HCT116 (cell line): Measurements from ENCODE around the gene ACVR1. TPM values are rescaled to one million over a fixed set of nuclear protein-coding genes. Genes with fewer than 3 reads are reported as not detected.

Source experiments
- ATAC-seq: fragments of 200-7000 bp; cut with Tn5 transposase; 2 replicates; pipeline ENCODE4 v1.9.1; 2020; ENCODE audit warnings: mild to moderate bottlenecking, moderate library complexity
- BruUV-seq: library from RNA; stranded (reverse); fragments of 400-500 nt; replicated peaks from 2 replicates; lab custom pipeline; 2021; lab: Mats Ljungman, UMichigan
- CTCF ChIA-PET: fragments of 300-600 bp; sonication (Branson Sonifier 250); formaldehyde crosslinking; loops from one replicate; lab custom pipeline; 2021; ENCODE audit warnings: antibody characterized with exemption; lab: Charles Lee
- POLR2A ChIA-PET: fragments of 300-600, 350-600 bp; sonication (Branson Sonifier 250); formaldehyde crosslinking; loops from one replicate; lab custom pipeline; 2021; ENCODE audit warnings: antibody characterized with exemption; lab: Charles Lee
- RAD21 ChIA-PET, 2 experiments: fragments of 300-600 bp; sonication (Branson Sonifier 250); formaldehyde crosslinking; loops; one replicate each; lab custom pipeline; 2023; ENCODE audit warnings: low total read pairs in 2 of 2; ENCODE audit not compliant: uncharacterized antibody in 2 of 2, unreplicated experiment in 2 of 2, low non-redundant PET in 1 of 2; lab: Charles Lee
- DNase-seq: peaks from one replicate; pipeline ENCODE4 v3.0.0-alpha.2; 2010; ENCODE audit warnings: low read depth, low spot score
- H2AFZ ChIP-seq: fragments of 200-600 bp; shearing (Covaris generic), sonication (generic); 2 replicates; pipeline ENCODE4 v1.6.1; 2017; ENCODE audit warnings: low read depth, mixed run types, mixed read lengths, antibody characterized with exemption, low read length; ENCODE audit not compliant: poor library complexity, severe bottlenecking
- H3K27ac ChIP-seq: 2 replicates; pipeline ENCODE4 v1.5.1; 2012; ENCODE audit warnings: low read depth, low read length
- H3K27me3 ChIP-seq: fragments of 200-600 bp; sonication (generic); 2 replicates; pipeline ENCODE4 v1.6.1; 2016; ENCODE audit warnings: mixed run types, low read length, mixed read lengths; ENCODE audit not compliant: insufficient read depth
- H3K36me3 ChIP-seq, 2 experiments: fragments of 200-500 bp in 1 of 2; fragments of 200-600 bp in 1 of 2; sonication (Bioruptor generic) in 1 of 2; sonication (generic) in 1 of 2; 2 replicates each; pipeline versions ENCODE4 v1.5.1 to v1.6.1; 2014 to 2016; ENCODE audit warnings: low read length in 2 of 2, inconsistent platforms in 1 of 2, mixed read lengths in 1 of 2, mixed run types in 1 of 2; ENCODE audit not compliant: insufficient read depth in 2 of 2, control insufficient read depth in 1 of 2
- H3K4me1 ChIP-seq, 2 experiments: fragments of 200-600 bp in 1 of 2; sonication (generic) in 1 of 2; 2 replicates each; pipeline versions ENCODE4 v1.5.1 to v1.6.1; 2012 to 2017; ENCODE audit warnings: low read length in 2 of 2, inconsistent platforms in 1 of 2, mild to moderate bottlenecking in 1 of 2, mixed read lengths in 1 of 2, mixed run types in 1 of 2, moderate library complexity in 1 of 2; ENCODE audit not compliant: insufficient read depth in 2 of 2, control insufficient read depth in 1 of 2
- H3K4me2 ChIP-seq: fragments of 200-600 bp; sonication (generic); 2 replicates; pipeline ENCODE4 v1.6.1; 2017; ENCODE audit warnings: mixed run types, low read length, mixed read lengths
- H3K4me3 ChIP-seq, 2 experiments: fragments of 200-600 bp in 1 of 2; sonication (generic) in 1 of 2; replicated peaks in 1 of 2; 2 replicates each; pipeline ENCODE4 v1.5.1; 2011 to 2016; ENCODE audit warnings: low read length in 2 of 2, control low read depth in 1 of 2, low read depth in 1 of 2, mild to moderate bottlenecking in 1 of 2, mixed read lengths in 1 of 2, mixed run types in 1 of 2
- H3K79me2 ChIP-seq: fragments of 200-600 bp; sonication (generic); 2 replicates; pipeline ENCODE4 v1.6.1; 2017; ENCODE audit warnings: mild to moderate bottlenecking, mixed run types, low read length, moderate library complexity, mixed read lengths; ENCODE audit not compliant: insufficient read depth
- H3K9ac ChIP-seq: fragments of 200-600 bp; sonication (generic); 2 replicates; pipeline ENCODE4 v1.6.1; 2016; ENCODE audit warnings: low read length, mixed read lengths
- H3K9me2 ChIP-seq: fragments of 200-600 bp; sonication (generic), shearing (Covaris generic); 2 replicates; pipeline ENCODE4 v1.6.1; 2017; ENCODE audit warnings: mixed run types, mild to moderate bottlenecking, moderate library complexity; ENCODE audit not compliant: insufficient read depth
- H3K9me3 ChIP-seq, 2 experiments: fragments of 200-500 bp in 1 of 2; fragments of 200-600 bp in 1 of 2; sonication (Bioruptor generic) in 1 of 2; sonication (generic) in 1 of 2; 2 replicates each; pipeline ENCODE4 v1.6.1; 2014 to 2017; ENCODE audit warnings: low read length in 2 of 2, mixed read lengths in 2 of 2, inconsistent platforms in 1 of 2, low read depth in 1 of 2, mild to moderate bottlenecking in 1 of 2, mixed run types in 1 of 2, moderate library complexity in 1 of 2; ENCODE audit not compliant: control insufficient read depth in 1 of 2, insufficient read depth in 1 of 2
- H4K20me1 ChIP-seq: fragments of 200-600 bp; sonication (generic), shearing (Covaris generic); 2 replicates; pipeline ENCODE4 v1.6.1; 2017; ENCODE audit warnings: mixed run types, mild to moderate bottlenecking, moderate library complexity; ENCODE audit not compliant: insufficient read depth
- CBX3 ChIP-seq: IDR thresholded peaks from 2 replicates; pipeline ENCODE4 v1.6.1; 2012; ENCODE audit warnings: low read depth
- CEBPB ChIP-seq: IDR thresholded peaks from 2 replicates; pipeline ENCODE4 v1.6.1; 2012; ENCODE audit warnings: low read depth
- EGR1 ChIP-seq: IDR thresholded peaks from 2 replicates; pipeline ENCODE4 v1.6.1; 2012; ENCODE audit warnings: low read depth
- EZH2phosphoT487 ChIP-seq: fragments of 200-600 bp; IDR thresholded peaks from 2 replicates; pipeline ENCODE4 v1.6.1; 2018; ENCODE audit warnings: antibody characterized with exemption, borderline replicate concordance
- JUND ChIP-seq: IDR thresholded peaks from 2 replicates; pipeline ENCODE4 v1.6.1; 2012
- POLR2AphosphoS5 ChIP-seq: IDR thresholded peaks from 2 replicates; pipeline ENCODE4 v1.6.1; 2011; ENCODE audit warnings: mild to moderate bottlenecking, low read depth, low read length, moderate library complexity
- RAD21 ChIP-seq: IDR thresholded peaks from 2 replicates; pipeline ENCODE4 v1.6.1; 2012; ENCODE audit warnings: low read depth, mild to moderate bottlenecking
- SIN3A ChIP-seq: IDR thresholded peaks from 2 replicates; pipeline ENCODE4 v1.6.1; 2012; ENCODE audit warnings: low read depth
- SP1 ChIP-seq: IDR thresholded peaks from 2 replicates; pipeline ENCODE4 v1.6.1; 2012; ENCODE audit warnings: low read depth
- SRF ChIP-seq: IDR thresholded peaks from 2 replicates; pipeline ENCODE4 v1.6.1; 2012; ENCODE audit warnings: low read depth
- TCF7L2 ChIP-seq: IDR thresholded peaks from 2 replicates; pipeline ENCODE4 v1.7.0; 2011; ENCODE audit warnings: borderline replicate concordance, inconsistent platforms; ENCODE audit not compliant: insufficient read depth, insufficient read length; ENCODE audit errors: extremely low read depth
- YY1 ChIP-seq: IDR thresholded peaks from 2 replicates; pipeline ENCODE4 v1.6.1; 2011; ENCODE audit warnings: low read length, low read depth, moderate library complexity, mild to moderate bottlenecking; ENCODE audit not compliant: insufficient replicate concordance; ENCODE audit errors: extremely low read depth
- intact Hi-C: fragments of 100-400 bp; cut with micrococcal nuclease; formaldehyde crosslinking; loops from 2 replicates; pipeline ENCODE4 v1.10.0; 2022
- total RNA-seq: library from RNA; stranded (reverse); gene quantifications from one replicate; pipeline ENCODE4 v1.2.1, GENCODE V29; 2021; ENCODE audit not compliant: unreplicated experiment
- TF ChIP-seq, protein P1 (sequence below): IDR thresholded peaks from 2 replicates; pipeline ENCODE4 v1.6.1; 2012
- TF ChIP-seq, protein P2 (sequence below): IDR thresholded peaks from 2 replicates; pipeline ENCODE4 v1.6.1; 2012; ENCODE audit warnings: low read depth
- TF ChIP-seq, protein P3 (sequence below): IDR thresholded peaks from 2 replicates; pipeline ENCODE4 v1.6.1; 2011; ENCODE audit warnings: mild to moderate bottlenecking, low read length, moderate library complexity; ENCODE audit not compliant: insufficient replicate concordance; ENCODE audit errors: extremely low read depth

Gene ACVR1
- total RNA-seq, 1 experiment from 2014 or later: 16.9 TPM

DNA sequence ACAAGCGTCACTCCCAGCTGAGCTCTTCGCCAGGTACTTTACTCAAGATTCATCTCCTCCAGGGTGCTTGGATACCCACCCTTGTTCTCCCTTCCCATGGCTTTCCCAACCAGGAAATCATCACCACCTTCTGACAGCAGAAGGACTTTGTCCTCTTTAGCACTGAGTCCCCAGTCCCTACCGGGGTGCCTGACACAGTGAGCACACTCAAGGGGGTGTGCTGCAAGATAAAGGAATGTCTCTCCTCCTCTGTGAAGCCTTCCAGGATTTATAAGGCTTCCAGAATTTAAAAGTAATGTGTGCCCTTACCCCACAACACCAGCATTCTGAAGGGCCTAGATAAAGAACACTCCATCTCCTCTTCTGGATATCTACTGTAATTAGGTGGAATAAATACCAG, 39.6 kb downstream of the ACVR1 start:
- ATAC-seq (no peak), DNase-seq (no peak)
- Histone ChIP-seq H3K9ac (no peak overlapping the region), H3K9me2 (no peaks in the 10 kb centered on the region), H3K4me1 (peaks cover 47 to 50% of the 10 kb centered on the region in 2 experiments), H4K20me1 (no peaks in the 10 kb centered on the region), H3K27me3 (no peaks in the 10 kb centered on the region), H3K4me3 (no peak overlapping the region), H3K9me3 (no peaks in the 10 kb centered on the region), H3K4me2 (no peak overlapping the region), H3K27ac (no peak overlapping the region), H3K79me2 (no peaks in the 10 kb centered on the region), H2AFZ (no peak overlapping the region), H3K36me3 (no peaks in the 10 kb centered on the region)
- ChIA-PET CTCF (no interaction called here), POLR2A (no interaction called here), RAD21 (no interaction called here)
- TF ChIP-seq SP1 (no peak), POLR2AphosphoS5 (no peak), YY1 (no peak), EGR1 (no peak), TCF7L2 (no peak), SRF (no peak), RAD21 (no peak), JUND (no peak), CEBPB (no peak), CBX3 (no peak), SIN3A (no peak), EZH2phosphoT487 (no peak)
- TF ChIP-seq, protein P1, sequence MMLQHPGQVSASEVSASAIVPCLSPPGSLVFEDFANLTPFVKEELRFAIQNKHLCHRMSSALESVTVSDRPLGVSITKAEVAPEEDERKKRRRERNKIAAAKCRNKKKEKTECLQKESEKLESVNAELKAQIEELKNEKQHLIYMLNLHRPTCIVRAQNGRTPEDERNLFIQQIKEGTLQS: no peak
- TF ChIP-seq, protein P2, sequence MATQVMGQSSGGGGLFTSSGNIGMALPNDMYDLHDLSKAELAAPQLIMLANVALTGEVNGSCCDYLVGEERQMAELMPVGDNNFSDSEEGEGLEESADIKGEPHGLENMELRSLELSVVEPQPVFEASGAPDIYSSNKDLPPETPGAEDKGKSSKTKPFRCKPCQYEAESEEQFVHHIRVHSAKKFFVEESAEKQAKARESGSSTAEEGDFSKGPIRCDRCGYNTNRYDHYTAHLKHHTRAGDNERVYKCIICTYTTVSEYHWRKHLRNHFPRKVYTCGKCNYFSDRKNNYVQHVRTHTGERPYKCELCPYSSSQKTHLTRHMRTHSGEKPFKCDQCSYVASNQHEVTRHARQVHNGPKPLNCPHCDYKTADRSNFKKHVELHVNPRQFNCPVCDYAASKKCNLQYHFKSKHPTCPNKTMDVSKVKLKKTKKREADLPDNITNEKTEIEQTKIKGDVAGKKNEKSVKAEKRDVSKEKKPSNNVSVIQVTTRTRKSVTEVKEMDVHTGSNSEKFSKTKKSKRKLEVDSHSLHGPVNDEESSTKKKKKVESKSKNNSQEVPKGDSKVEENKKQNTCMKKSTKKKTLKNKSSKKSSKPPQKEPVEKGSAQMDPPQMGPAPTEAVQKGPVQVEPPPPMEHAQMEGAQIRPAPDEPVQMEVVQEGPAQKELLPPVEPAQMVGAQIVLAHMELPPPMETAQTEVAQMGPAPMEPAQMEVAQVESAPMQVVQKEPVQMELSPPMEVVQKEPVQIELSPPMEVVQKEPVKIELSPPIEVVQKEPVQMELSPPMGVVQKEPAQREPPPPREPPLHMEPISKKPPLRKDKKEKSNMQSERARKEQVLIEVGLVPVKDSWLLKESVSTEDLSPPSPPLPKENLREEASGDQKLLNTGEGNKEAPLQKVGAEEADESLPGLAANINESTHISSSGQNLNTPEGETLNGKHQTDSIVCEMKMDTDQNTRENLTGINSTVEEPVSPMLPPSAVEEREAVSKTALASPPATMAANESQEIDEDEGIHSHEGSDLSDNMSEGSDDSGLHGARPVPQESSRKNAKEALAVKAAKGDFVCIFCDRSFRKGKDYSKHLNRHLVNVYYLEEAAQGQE: no peak
- TF ChIP-seq, protein P3, sequence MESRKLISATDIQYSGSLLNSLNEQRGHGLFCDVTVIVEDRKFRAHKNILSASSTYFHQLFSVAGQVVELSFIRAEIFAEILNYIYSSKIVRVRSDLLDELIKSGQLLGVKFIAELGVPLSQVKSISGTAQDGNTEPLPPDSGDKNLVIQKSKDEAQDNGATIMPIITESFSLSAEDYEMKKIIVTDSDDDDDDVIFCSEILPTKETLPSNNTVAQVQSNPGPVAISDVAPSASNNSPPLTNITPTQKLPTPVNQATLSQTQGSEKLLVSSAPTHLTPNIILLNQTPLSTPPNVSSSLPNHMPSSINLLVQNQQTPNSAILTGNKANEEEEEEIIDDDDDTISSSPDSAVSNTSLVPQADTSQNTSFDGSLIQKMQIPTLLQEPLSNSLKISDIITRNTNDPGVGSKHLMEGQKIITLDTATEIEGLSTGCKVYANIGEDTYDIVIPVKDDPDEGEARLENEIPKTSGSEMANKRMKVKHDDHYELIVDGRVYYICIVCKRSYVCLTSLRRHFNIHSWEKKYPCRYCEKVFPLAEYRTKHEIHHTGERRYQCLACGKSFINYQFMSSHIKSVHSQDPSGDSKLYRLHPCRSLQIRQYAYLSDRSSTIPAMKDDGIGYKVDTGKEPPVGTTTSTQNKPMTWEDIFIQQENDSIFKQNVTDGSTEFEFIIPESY: no peak
- no TSS peak for BruUV-seq
- intact Hi-C loops: no loop called here
